Measurements from ENCODE around the gene CYB561D2.

GRCh38 chr3:50319181-50319893 is 31.3 kb upstream of the CYB561D2 start:
- TF ChIP-seq CTCF (IDR thresholded peaks at IDR 0.05) (no peak), EP300 (IDR thresholded peaks at IDR 0.05) (no peak), POLR2A (IDR thresholded peaks at IDR 0.05) (no peak), POLR2AphosphoS5 (IDR thresholded peaks at IDR 0.05) (no peak)
